Stimulated activated CD8-positive, alpha-beta memory T cell treated with anti-CD3 and anti-CD28 coated beads, Interleukin-12 subunit alpha, Interleukin-12 subunit beta, amount 100 ng/mL, for 4 hours (primary cell): Measurements from ENCODE around the gene CBX1.

Experiments
- DNase-seq: peaks from one replicate; pipeline ENCODE4 v3.0.0-alpha.2; 2020; ENCODE audit warnings: low read depth

CBX1 gene

GRCh38 chr17:48101012-48101720 is at the start of gene CBX1:
Gene CBX1, minus strand, starts transcription at chr17:48101478. Its CDS starts 24,474 bp downstream, at chr17:48077004.
- peak; percentile 88 for DNase-seq

- DNase-seq: no peak
Measured at GRCh38 chr17:48150597-48151001, 49.3 kb upstream of the CBX1 start.

- DNase-seq: no peak
Measured at GRCh38 chr17:48149787-48150463, 48.6 kb upstream of the CBX1 start.

- no peak for DNase-seq
Measured at GRCh38 chr17:48148854-48149786, 47.8 kb upstream of the CBX1 start.

GRCh38 chr17:48148029-48148770 is 46.9 kb upstream of the CBX1 start:
- no peak for DNase-seq

GRCh38 chr17:48144976-48145798 is 43.9 kb upstream of the CBX1 start:
- no peak for DNase-seq

GRCh38 chr17:48144231-48144630 is 43.0 kb upstream of the CBX1 start:
- DNase-seq: no peak

- no peak for DNase-seq
Measured at GRCh38 chr17:48143629-48144028, 42.4 kb upstream of the CBX1 start.

- no peak for DNase-seq
Measured at GRCh38 chr17:48139944-48140343, 38.7 kb upstream of the CBX1 start.

GRCh38 chr17:48137656-48138055 is 36.4 kb upstream of the CBX1 start:
- DNase-seq: no peak

- DNase-seq: no peak
Measured at GRCh38 chr17:48134912-48135480, 33.7 kb upstream of the CBX1 start.

GRCh38 chr17:48132385-48132784 is 31.1 kb upstream of the CBX1 start:
- no peak for DNase-seq

- no peak for DNase-seq
Measured at GRCh38 chr17:48131216-48131824, 30.0 kb upstream of the CBX1 start.

GRCh38 chr17:48129981-48130380 is 28.7 kb upstream of the CBX1 start:
- no peak for DNase-seq

- DNase-seq: no peak
Measured at GRCh38 chr17:48128400-48128799, 27.1 kb upstream of the CBX1 start.

GRCh38 chr17:48127371-48128051 is 26.2 kb upstream of the CBX1 start:
- no peak for DNase-seq

- DNase-seq: no peak
Measured at GRCh38 chr17:48126532-48126850, 25.2 kb upstream of the CBX1 start.

- DNase-seq: no peak
Measured at GRCh38 chr17:48125829-48126531, 24.7 kb upstream of the CBX1 start.

- no peak for DNase-seq
Measured at GRCh38 chr17:48123776-48124388, 22.6 kb upstream of the CBX1 start.
